HCT116 (cell line): Measurements from ENCODE around the gene AZIN2. TPM values are rescaled to one million over a fixed set of nuclear protein-coding genes. Genes with fewer than 3 reads are reported as not detected.

Experiments
- ATAC-seq: fragments of 200-7000 bp; cut with Tn5 transposase; 2 replicates; pipeline ENCODE4 v1.9.1; 2020; ENCODE audit warnings: mild to moderate bottlenecking, moderate library complexity
- BruUV-seq: library from RNA; stranded (reverse); fragments of 400-500 nt; replicated peaks from 2 replicates; lab custom pipeline; 2021; lab: Mats Ljungman, UMichigan
- CTCF ChIA-PET: fragments of 300-600 bp; sonication (Branson Sonifier 250); formaldehyde crosslinking; loops from one replicate; lab custom pipeline; 2021; ENCODE audit warnings: antibody characterized with exemption; lab: Charles Lee
- POLR2A ChIA-PET: fragments of 300-600, 350-600 bp; sonication (Branson Sonifier 250); formaldehyde crosslinking; loops from one replicate; lab custom pipeline; 2021; ENCODE audit warnings: antibody characterized with exemption; lab: Charles Lee
- RAD21 ChIA-PET, 2 experiments: fragments of 300-600 bp; sonication (Branson Sonifier 250); formaldehyde crosslinking; loops; one replicate each; lab custom pipeline; 2023; ENCODE audit warnings: low total read pairs in 2 of 2; ENCODE audit not compliant: uncharacterized antibody in 2 of 2, unreplicated experiment in 2 of 2, low non-redundant PET in 1 of 2; lab: Charles Lee
- DNase-seq: peaks from one replicate; pipeline ENCODE4 v3.0.0-alpha.2; 2010; ENCODE audit warnings: low read depth, low spot score
- H2AFZ ChIP-seq: fragments of 200-600 bp; shearing (Covaris generic), sonication (generic); 2 replicates; pipeline ENCODE4 v1.6.1; 2017; ENCODE audit warnings: low read depth, mixed run types, mixed read lengths, antibody characterized with exemption, low read length; ENCODE audit not compliant: poor library complexity, severe bottlenecking
- H3K27ac ChIP-seq: 2 replicates; pipeline ENCODE4 v1.5.1; 2012; ENCODE audit warnings: low read depth, low read length
- H3K27me3 ChIP-seq: fragments of 200-600 bp; sonication (generic); 2 replicates; pipeline ENCODE4 v1.6.1; 2016; ENCODE audit warnings: mixed run types, low read length, mixed read lengths; ENCODE audit not compliant: insufficient read depth
- H3K36me3 ChIP-seq, 2 experiments: fragments of 200-500 bp in 1 of 2; fragments of 200-600 bp in 1 of 2; sonication (Bioruptor generic) in 1 of 2; sonication (generic) in 1 of 2; 2 replicates each; pipeline versions ENCODE4 v1.5.1 to v1.6.1; 2014 to 2016; ENCODE audit warnings: low read length in 2 of 2, inconsistent platforms in 1 of 2, mixed read lengths in 1 of 2, mixed run types in 1 of 2; ENCODE audit not compliant: insufficient read depth in 2 of 2, control insufficient read depth in 1 of 2
- H3K4me1 ChIP-seq, 2 experiments: fragments of 200-600 bp in 1 of 2; sonication (generic) in 1 of 2; 2 replicates each; pipeline versions ENCODE4 v1.5.1 to v1.6.1; 2012 to 2017; ENCODE audit warnings: low read length in 2 of 2, inconsistent platforms in 1 of 2, mild to moderate bottlenecking in 1 of 2, mixed read lengths in 1 of 2, mixed run types in 1 of 2, moderate library complexity in 1 of 2; ENCODE audit not compliant: insufficient read depth in 2 of 2, control insufficient read depth in 1 of 2
- H3K4me2 ChIP-seq: fragments of 200-600 bp; sonication (generic); 2 replicates; pipeline ENCODE4 v1.6.1; 2017; ENCODE audit warnings: mixed run types, low read length, mixed read lengths
- H3K4me3 ChIP-seq, 2 experiments: fragments of 200-600 bp in 1 of 2; sonication (generic) in 1 of 2; replicated peaks in 1 of 2; 2 replicates each; pipeline ENCODE4 v1.5.1; 2011 to 2016; ENCODE audit warnings: low read length in 2 of 2, control low read depth in 1 of 2, low read depth in 1 of 2, mild to moderate bottlenecking in 1 of 2, mixed read lengths in 1 of 2, mixed run types in 1 of 2
- H3K79me2 ChIP-seq: fragments of 200-600 bp; sonication (generic); 2 replicates; pipeline ENCODE4 v1.6.1; 2017; ENCODE audit warnings: mild to moderate bottlenecking, mixed run types, low read length, moderate library complexity, mixed read lengths; ENCODE audit not compliant: insufficient read depth
- H3K9ac ChIP-seq: fragments of 200-600 bp; sonication (generic); 2 replicates; pipeline ENCODE4 v1.6.1; 2016; ENCODE audit warnings: low read length, mixed read lengths
- H3K9me2 ChIP-seq: fragments of 200-600 bp; sonication (generic), shearing (Covaris generic); 2 replicates; pipeline ENCODE4 v1.6.1; 2017; ENCODE audit warnings: mixed run types, mild to moderate bottlenecking, moderate library complexity; ENCODE audit not compliant: insufficient read depth
- H3K9me3 ChIP-seq, 2 experiments: fragments of 200-500 bp in 1 of 2; fragments of 200-600 bp in 1 of 2; sonication (Bioruptor generic) in 1 of 2; sonication (generic) in 1 of 2; 2 replicates each; pipeline ENCODE4 v1.6.1; 2014 to 2017; ENCODE audit warnings: low read length in 2 of 2, mixed read lengths in 2 of 2, inconsistent platforms in 1 of 2, low read depth in 1 of 2, mild to moderate bottlenecking in 1 of 2, mixed run types in 1 of 2, moderate library complexity in 1 of 2; ENCODE audit not compliant: control insufficient read depth in 1 of 2, insufficient read depth in 1 of 2
- H4K20me1 ChIP-seq: fragments of 200-600 bp; sonication (generic), shearing (Covaris generic); 2 replicates; pipeline ENCODE4 v1.6.1; 2017; ENCODE audit warnings: mixed run types, mild to moderate bottlenecking, moderate library complexity; ENCODE audit not compliant: insufficient read depth
- CBX3 ChIP-seq: IDR thresholded peaks from 2 replicates; pipeline ENCODE4 v1.6.1; 2012; ENCODE audit warnings: low read depth
- RAD21 ChIP-seq: IDR thresholded peaks from 2 replicates; pipeline ENCODE4 v1.6.1; 2012; ENCODE audit warnings: low read depth, mild to moderate bottlenecking
- ZBTB33 ChIP-seq: IDR thresholded peaks from 2 replicates; pipeline ENCODE4 v1.6.1; 2011; ENCODE audit warnings: mild to moderate bottlenecking, low read length, moderate library complexity; ENCODE audit not compliant: insufficient replicate concordance; ENCODE audit errors: extremely low read depth
- intact Hi-C: fragments of 100-400 bp; cut with micrococcal nuclease; formaldehyde crosslinking; loops from 2 replicates; pipeline ENCODE4 v1.10.0; 2022
- total RNA-seq: library from RNA; stranded (reverse); gene quantifications from one replicate; pipeline ENCODE4 v1.2.1, GENCODE V29; 2021; ENCODE audit not compliant: unreplicated experiment
- TF ChIP-seq, protein P1 (sequence below), 3 experiments: fragments of 200-600 bp in 1 of 3; sonication (generic) in 1 of 3; IDR thresholded peaks in 2 of 3; conservative IDR thresholded peaks in 1 of 3; 2 replicates each; pipeline ENCODE4 v1.5.1; 2012 to 2017; ENCODE audit warnings: low read depth in 2 of 3, low read length in 2 of 3, antibody characterized with exemption in 1 of 3, borderline replicate concordance in 1 of 3, control low read depth in 1 of 3, mild to moderate bottlenecking in 1 of 3, mixed read lengths in 1 of 3, mixed run types in 1 of 3, moderate library complexity in 1 of 3; ENCODE audit not compliant: insufficient read depth in 1 of 3

Gene AZIN2
- total RNA-seq, 1 experiment from 2014 or later: 7.8 TPM

GRCh38 chr1:33147997-33148314 lies 67.0 kb downstream of the AZIN2 start:
- H3K4me2 ChIP-seq: no peak overlapping the region
- H2AFZ ChIP-seq: no peak overlapping the region
- RAD21 ChIA-PET: no interaction called here
- no peaks in the 10 kb centered on the region for H3K9me2 ChIP-seq
- no peaks in the 10 kb centered on the region for H3K79me2 ChIP-seq
- DNase-seq: peak; percentile 26
- H3K4me3 ChIP-seq: no peak overlapping the region
- no peaks in the 10 kb centered on the region for H3K27me3 ChIP-seq
- BruUV-seq: no TSS peak
- peaks cover 0 to 3% of the 10 kb centered on the region in 2 experiments; a peak in 1 of 4 replicates for H3K36me3 ChIP-seq
- CTCF ChIA-PET: interaction anchor here (0.5 to 1.1 kb wide), 4 partner anchors 8 to 312 kb away, joined by 3 to 5 read pairs (median 3); no protein-coding TSS in a partner anchor
- no peak overlapping the region for H3K27ac ChIP-seq
- no peaks in the 10 kb centered on the region for H4K20me1 ChIP-seq
- no peaks in the 10 kb centered on the region for H3K9me3 ChIP-seq
- POLR2A ChIA-PET: no interaction called here
- ATAC-seq: peak; percentile 75
- intact Hi-C loops: no loop called here
- 0 out of 4 replicates have a peak, but pooled peaks cover 0 to 4% of the 10 kb centered on the region in 2 experiments for H3K4me1 ChIP-seq
- TF ChIP-seq, protein P1, sequence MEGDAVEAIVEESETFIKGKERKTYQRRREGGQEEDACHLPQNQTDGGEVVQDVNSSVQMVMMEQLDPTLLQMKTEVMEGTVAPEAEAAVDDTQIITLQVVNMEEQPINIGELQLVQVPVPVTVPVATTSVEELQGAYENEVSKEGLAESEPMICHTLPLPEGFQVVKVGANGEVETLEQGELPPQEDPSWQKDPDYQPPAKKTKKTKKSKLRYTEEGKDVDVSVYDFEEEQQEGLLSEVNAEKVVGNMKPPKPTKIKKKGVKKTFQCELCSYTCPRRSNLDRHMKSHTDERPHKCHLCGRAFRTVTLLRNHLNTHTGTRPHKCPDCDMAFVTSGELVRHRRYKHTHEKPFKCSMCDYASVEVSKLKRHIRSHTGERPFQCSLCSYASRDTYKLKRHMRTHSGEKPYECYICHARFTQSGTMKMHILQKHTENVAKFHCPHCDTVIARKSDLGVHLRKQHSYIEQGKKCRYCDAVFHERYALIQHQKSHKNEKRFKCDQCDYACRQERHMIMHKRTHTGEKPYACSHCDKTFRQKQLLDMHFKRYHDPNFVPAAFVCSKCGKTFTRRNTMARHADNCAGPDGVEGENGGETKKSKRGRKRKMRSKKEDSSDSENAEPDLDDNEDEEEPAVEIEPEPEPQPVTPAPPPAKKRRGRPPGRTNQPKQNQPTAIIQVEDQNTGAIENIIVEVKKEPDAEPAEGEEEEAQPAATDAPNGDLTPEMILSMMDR (IDR thresholded peaks at IDR 0.05 in 2 of 3, conservative IDR thresholded peaks at IDR 0.05 in 1 of 3; ENCODE audit: borderline replicate concordance in 1 of 3, insufficient read depth in 1 of 3, low read depth in 2 of 3, low read length in 2 of 3): peak; percentile 50 to 69 (median 66); a peak in 5 of 6 replicates
- TF ChIP-seq CBX3 (peak; percentile 40; the same call in 1 of the 2 replicates), ZBTB33 (no peak), RAD21 (peak; percentile 53)
- no peak overlapping the region for H3K9ac ChIP-seq
